T-cell (primary cell): ENCODE data around the gene NAP1L5. TPM values are rescaled to one million over a fixed set of nuclear protein-coding genes. Genes with fewer than 3 reads are reported as not detected.
A peak's percentile ranks its signal among the peaks of the same experiment; 100 is the strongest.

Experiments used
- ATAC-seq, 4 experiments: fragments of 200-7000 bp in 3 of 4; fragments of 150-1000 bp in 1 of 4; cut with Tn5 transposase; replicated peaks in 1 of 4; 1 replicate in 3 of 4; 2 replicates in 1 of 4; pipeline ENCODE4 v1.10.0; 2021; ENCODE audit warnings: moderate library complexity in 3 of 4, mild to moderate bottlenecking in 2 of 4, moderate number of reproducible peaks in 1 of 4
- CTCF ChIA-PET, 2 donors: fragments of 300-600 bp; sonication (Branson Sonifier 250); formaldehyde crosslinking; loops; one replicate each; lab custom pipeline; 2022; ENCODE audit warnings: antibody characterized with exemption in 2 of 2; lab: Charles Lee
- POLR2A ChIA-PET, 2 donors: fragments of 300-600 bp; sonication (Branson Sonifier 250); formaldehyde crosslinking; loops; one replicate each; lab custom pipeline; 2022; ENCODE audit warnings: antibody characterized with exemption in 2 of 2; lab: Charles Lee
- DNase-seq, 35 experiments: peaks; one replicate each; pipeline versions ENCODE4 v3.0.0 to v3.0.0-alpha.2; 2013 to 2023
- H3K27ac ChIP-seq: one replicate; pipeline ENCODE4 v1.5.1; 2013; ENCODE audit warnings: low read length
- H3K27me3 ChIP-seq, 2 experiments: replicated peaks in 1 of 2; 1 replicate in 1 of 2; 2 replicates in 1 of 2; pipeline versions ENCODE4 v1.6.1 to v1.7.0; 2013; ENCODE audit warnings: low read length in 1 of 2, mixed read lengths in 1 of 2; ENCODE audit not compliant: control insufficient read depth in 2 of 2, insufficient read depth in 2 of 2; ENCODE audit errors: extremely low read depth in 1 of 2
- H3K36me3 ChIP-seq, 2 donors: 1 replicate in 1 of 2; 2 replicates in 1 of 2; pipeline versions ENCODE4 v1.6.1 to v1.7.0; 2013; ENCODE audit warnings: low read length in 1 of 2; ENCODE audit not compliant: control insufficient read depth in 2 of 2, insufficient read depth in 1 of 2; ENCODE audit errors: extremely low read depth in 1 of 2
- H3K4me1 ChIP-seq, 2 experiments: 1 replicate in 1 of 2; 2 replicates in 1 of 2; pipeline versions ENCODE4 v1.6.1 to v1.7.0; 2013; ENCODE audit warnings: low read length in 2 of 2, mixed read lengths in 1 of 2; ENCODE audit not compliant: insufficient read depth in 2 of 2, control insufficient read depth in 1 of 2; ENCODE audit errors: extremely low read depth in 1 of 2
- H3K4me3 ChIP-seq, 2 donors: 1 replicate in 1 of 2; 2 replicates in 1 of 2; pipeline versions ENCODE4 v1.5.1 to v1.7.0; 2013; ENCODE audit warnings: mild to moderate bottlenecking in 2 of 2, low read length in 1 of 2, moderate library complexity in 1 of 2; ENCODE audit not compliant: control insufficient read depth in 1 of 2; ENCODE audit errors: extremely low read depth in 1 of 2
- H3K9me3 ChIP-seq: 2 replicates; pipeline ENCODE4 v1.7.0; 2013
- H3K27ac Mint-ChIP-seq, 2 donors: one replicate each; pipeline ENCODE4 v1.8.0; 2020 to 2021; ENCODE audit warnings: mild to moderate bottlenecking in 2 of 2, mixed read lengths in 2 of 2
- H3K27me3 Mint-ChIP-seq, 2 donors: one replicate each; pipeline ENCODE4 v1.8.0; 2021 to 2022; ENCODE audit warnings: mixed read lengths in 2 of 2
- H3K36me3 Mint-ChIP-seq: one replicate; pipeline ENCODE4 v1.8.0; 2021; ENCODE audit warnings: mixed read lengths
- H3K4me1 Mint-ChIP-seq, 3 donors: one replicate each; pipeline ENCODE4 v1.8.0; 2020 to 2022; ENCODE audit warnings: mixed read lengths in 3 of 3, mild to moderate bottlenecking in 1 of 3
- H3K4me3 Mint-ChIP-seq, 3 donors: one replicate each; pipeline ENCODE4 v1.8.0; 2020 to 2022; ENCODE audit warnings: mild to moderate bottlenecking in 3 of 3, mixed read lengths in 3 of 3, moderate library complexity in 3 of 3
- H3K9me3 Mint-ChIP-seq, 3 donors: one replicate each; pipeline ENCODE4 v1.8.0; 2020 to 2022; ENCODE audit warnings: mixed read lengths in 3 of 3
- WGBS: methylation state at CpG from one replicate; pipeline ENCODE4 v1.1.5; 2013; ENCODE audit warnings: missing lambda C conversion rate; ENCODE audit not compliant: insufficient coverage; 5-methylcytosine and 5-hydroxymethylcytosine counted together
- total RNA-seq, 35 experiments: library from RNA in 6 of 35; stranded (reverse) in 6 of 35; fragments of 120-200 nt in 1 of 35; gene quantifications; one replicate each; pipeline versions ENCODE4 v1.2.1 to v1.2.4 and lab custom pipeline; 2013 to 2026

NAP1L5 gene
- total RNA-seq, 5 donors from 2014 or later (not counting 1 experiment from before 2014, with no cell fraction given): 1.2 to 10.4 (median 2.3) TPM

- peaks cover 30% of the 10 kb centered on the region for H3K36me3 Mint-ChIP-seq
- POLR2A ChIA-PET: no interaction called here
Observed at GRCh38 chr4:88743696-88744095, 46.1 kb upstream of the NAP1L5 start.

GRCh38 chr4:88742561-88742960 lies 44.9 kb upstream of the NAP1L5 start:
- Histone ChIP-seq H3K27ac (no peak overlapping the region), H3K4me3 (no peak overlapping the region), H3K27me3 (no peaks in the 10 kb centered on the region), H3K36me3 (peaks cover 0 to 2% of the 10 kb centered on the region in 2 donors), H3K4me1 (peaks cover 5 to 11% of the 10 kb centered on the region in 2 experiments), H3K9me3 (no peaks in the 10 kb centered on the region)
- H3K27ac Mint-ChIP-seq: no peak overlapping the region
- no peak for ATAC-seq
- H3K36me3 Mint-ChIP-seq: peaks cover 26% of the 10 kb centered on the region
- H3K9me3 Mint-ChIP-seq: no peaks in the 10 kb centered on the region
- no peaks in the 10 kb centered on the region for H3K27me3 Mint-ChIP-seq
- CTCF ChIA-PET: interaction anchor here in 1 of 2 donors (0.6 kb wide), 1 partner anchor 649 kb away, joined by 3 read pairs; no protein-coding TSS in a partner anchor
- peaks cover 14 to 23% (median 17%) of the 10 kb centered on the region in 3 donors for H3K4me1 Mint-ChIP-seq
- 20% methylated on average over 1 of the region's 2 CpGs for WGBS
- no peak for DNase-seq
- POLR2A ChIA-PET: no interaction called here
- no peak overlapping the region for H3K4me3 Mint-ChIP-seq

More at GRCh38 chr4:88743696-88744095, 46.1 kb upstream of the NAP1L5 start:
- peaks cover 3 to 11% (median 6%) of the 10 kb centered on the region in 3 donors for H3K4me1 Mint-ChIP-seq
- H3K27me3 Mint-ChIP-seq: no peaks in the 10 kb centered on the region
- H3K9me3 ChIP-seq: no peaks in the 10 kb centered on the region
- peaks cover 0 to 7% of the 10 kb centered on the region in 2 donors for H3K36me3 ChIP-seq
- H3K9me3 Mint-ChIP-seq: no peaks in the 10 kb centered on the region
- no peak overlapping the region for H3K27ac Mint-ChIP-seq
- peaks cover 0 to 3% of the 10 kb centered on the region in 2 experiments for H3K4me1 ChIP-seq
- no peak for ATAC-seq
- H3K4me3 ChIP-seq: no peak overlapping the region
- no peak for DNase-seq
- no peak overlapping the region for H3K27ac ChIP-seq
- CTCF ChIA-PET: no interaction called here
- H3K27me3 ChIP-seq: no peaks in the 10 kb centered on the region
- H3K4me3 Mint-ChIP-seq: no peak overlapping the region
- no CpG with 5 or more reads among the region's 3 CpGs for WGBS

GRCh38 chr4:88738180-88738579 lies 40.6 kb upstream of the NAP1L5 start:
- Mint-ChIP-seq H3K4me1 (peaks cover 24 to 32% (median 25%) of the 10 kb centered on the region in 3 donors), H3K36me3 (peaks cover 5% of the 10 kb centered on the region), H3K4me3 (peak overlapping the region; percentile 56 to 67 (median 59)), H3K27me3 (no peaks in the 10 kb centered on the region), H3K27ac (peak overlapping the region; percentile 57 to 79), H3K9me3 (no peaks in the 10 kb centered on the region)
- no peak overlapping the region for H3K27ac ChIP-seq
- ChIA-PET POLR2A (no interaction called here), CTCF (interaction anchor here in 1 of 2 donors (0.5 kb wide), 1 partner anchor 211 kb away, joined by 4 read pairs; no protein-coding TSS in a partner anchor)
- no peak for ATAC-seq
- no peaks in the 10 kb centered on the region for H3K36me3 ChIP-seq
- 100% methylated on average over 2 of the region's 4 CpGs for WGBS
- H3K27me3 ChIP-seq: no peaks in the 10 kb centered on the region
- no peak for DNase-seq
- no peak overlapping the region for H3K4me3 ChIP-seq
- H3K4me1 ChIP-seq: peaks cover 5 to 11% of the 10 kb centered on the region in 2 experiments
- H3K9me3 ChIP-seq: no peaks in the 10 kb centered on the region

- POLR2A ChIA-PET: interaction anchor here in 1 of 2 donors (0.7 kb wide), 1 partner anchor 1364 kb away, joined by 3 read pairs; no protein-coding TSS in a partner anchor
- peak overlapping the region; percentile 57 to 79 for H3K27ac Mint-ChIP-seq
Observed at GRCh38 chr4:88737307-88737941, 39.8 kb upstream of the NAP1L5 start.

GRCh38 chr4:88736264-88736663 lies 38.6 kb upstream of the NAP1L5 start:
- H3K36me3 ChIP-seq: no peaks in the 10 kb centered on the region
- Mint-ChIP-seq H3K9me3 (no peaks in the 10 kb centered on the region), H3K36me3 (peaks cover 4% of the 10 kb centered on the region), H3K27me3 (no peaks in the 10 kb centered on the region), H3K27ac (peak overlapping the region in 1 of 2 donors; percentile 32), H3K4me3 (peak overlapping the region in 1 of 3 donors; percentile 67), H3K4me1 (peaks cover 24 to 32% (median 25%) of the 10 kb centered on the region in 3 donors)
- H3K4me1 ChIP-seq: peaks cover 5 to 11% of the 10 kb centered on the region in 2 experiments
- no peaks in the 10 kb centered on the region for H3K27me3 ChIP-seq
- DNase-seq (no peak), ATAC-seq (no peak)
- ChIA-PET CTCF (interaction anchor here (0.5 to 0.6 kb wide), 2 partner anchors 206 to 534 kb away, joined by 3 read pairs; no protein-coding TSS in a partner anchor), POLR2A (interaction anchor here (0.7 to 0.9 kb wide), 2 partner anchors 54 to 1363 kb away, joined by 3 read pairs; no protein-coding TSS in a partner anchor)
- H3K27ac ChIP-seq: no peak overlapping the region
- WGBS: no CpG with 5 or more reads among the region's 3 CpGs
- H3K9me3 ChIP-seq: no peaks in the 10 kb centered on the region
- no peak overlapping the region for H3K4me3 ChIP-seq

More at GRCh38 chr4:88737307-88737941, 39.8 kb upstream of the NAP1L5 start:
- Mint-ChIP-seq H3K9me3 (no peaks in the 10 kb centered on the region), H3K4me3 (peak overlapping the region; percentile 56 to 67 (median 59)), H3K4me1 (peaks cover 24 to 32% (median 25%) of the 10 kb centered on the region in 3 donors), H3K27me3 (no peaks in the 10 kb centered on the region), H3K36me3 (no peaks in the 10 kb centered on the region)
- Histone ChIP-seq H3K4me3 (no peak overlapping the region), H3K4me1 (peaks cover 5 to 11% of the 10 kb centered on the region in 2 experiments), H3K27ac (no peak overlapping the region), H3K36me3 (no peaks in the 10 kb centered on the region), H3K9me3 (no peaks in the 10 kb centered on the region), H3K27me3 (no peaks in the 10 kb centered on the region)
- ATAC-seq (peak; percentile 77 to 95 (median 90)), DNase-seq (peak in 34 of 35 experiments; percentile 8 to 65 (median 32))
- 48% methylated on average over 4 of the region's 14 CpGs for WGBS
- CTCF ChIA-PET: no interaction called here

GRCh38 chr4:88735564-88735963 lies 37.9 kb upstream of the NAP1L5 start:
- Mint-ChIP-seq H3K27me3 (no peaks in the 10 kb centered on the region), H3K4me3 (no peak overlapping the region), H3K27ac (no peak overlapping the region), H3K36me3 (peaks cover 7% of the 10 kb centered on the region), H3K4me1 (peaks cover 24 to 31% (median 25%) of the 10 kb centered on the region in 3 donors), H3K9me3 (no peaks in the 10 kb centered on the region)
- no peak overlapping the region for H3K27ac ChIP-seq
- no peak for DNase-seq
- POLR2A ChIA-PET: interaction anchor here (0.5 to 0.9 kb wide), 3 partner anchors 9 to 451 kb away, joined by 3 to 8 read pairs (median 3); partner anchors contain the start of gene PPM1K (in 1 of the 2)
- no CpG with 5 or more reads among the region's 1 CpG for WGBS
- no peaks in the 10 kb centered on the region for H3K9me3 ChIP-seq
- CTCF ChIA-PET: interaction anchor here (0.6 to 0.7 kb wide), 2 partner anchors 465 to 571 kb away, joined by 3 read pairs; no protein-coding TSS in a partner anchor
- ATAC-seq: no peak
- H3K27me3 ChIP-seq: no peaks in the 10 kb centered on the region
- no peaks in the 10 kb centered on the region for H3K36me3 ChIP-seq
- H3K4me1 ChIP-seq: peaks cover 5 to 11% of the 10 kb centered on the region in 2 experiments
- no peak overlapping the region for H3K4me3 ChIP-seq
